WERI-Rb-1 (cell line): Measurements from ENCODE around the gene PTPRN2.
"Not testable (repeated sequence)": the region's sequence is repeated elsewhere in the genome, so short reads cannot be mapped to it uniquely, and the experiment has no call there.

Source experiments
- DNase-seq: peaks from one replicate; pipeline ENCODE4 v3.0.0-alpha.2; 2020
- H3K27ac ChIP-seq: fragments of 250-450 bp; sonication (Bioruptor Pico); 2 replicates; pipeline ENCODE4 v1.5.1; 2020; ENCODE audit warnings: mild to moderate bottlenecking, moderate library complexity
- H3K27me3 ChIP-seq: fragments of 250-450 bp; sonication (Bioruptor Pico); 2 replicates; pipeline ENCODE4 v1.5.1; 2021; ENCODE audit warnings: mild to moderate bottlenecking, low read depth, moderate library complexity; ENCODE audit not compliant: insufficient read depth, severe bottlenecking
- H3K36me3 ChIP-seq: fragments of 250-450 bp; sonication (Bioruptor Pico); 2 replicates; pipeline ENCODE4 v1.5.1; 2020; ENCODE audit warnings: mild to moderate bottlenecking, moderate library complexity
- H3K4me3 ChIP-seq: 2 replicates; pipeline ENCODE4 v1.5.1; 2011; ENCODE audit warnings: low read depth, mild to moderate bottlenecking, control low read depth, low read length
- H3K9me3 ChIP-seq: fragments of 250-450 bp; sonication (Bioruptor Pico); 2 replicates; pipeline ENCODE4 v1.5.1; 2021; ENCODE audit warnings: mild to moderate bottlenecking, moderate library complexity; ENCODE audit not compliant: severe bottlenecking
- TF ChIP-seq, protein P1 (sequence below): IDR thresholded peaks from 2 replicates; pipeline ENCODE4 v1.5.1; 2011; ENCODE audit warnings: low read depth, mild to moderate bottlenecking, control low read depth, inconsistent platforms, low read length

The PTPRN2 gene

DNA sequence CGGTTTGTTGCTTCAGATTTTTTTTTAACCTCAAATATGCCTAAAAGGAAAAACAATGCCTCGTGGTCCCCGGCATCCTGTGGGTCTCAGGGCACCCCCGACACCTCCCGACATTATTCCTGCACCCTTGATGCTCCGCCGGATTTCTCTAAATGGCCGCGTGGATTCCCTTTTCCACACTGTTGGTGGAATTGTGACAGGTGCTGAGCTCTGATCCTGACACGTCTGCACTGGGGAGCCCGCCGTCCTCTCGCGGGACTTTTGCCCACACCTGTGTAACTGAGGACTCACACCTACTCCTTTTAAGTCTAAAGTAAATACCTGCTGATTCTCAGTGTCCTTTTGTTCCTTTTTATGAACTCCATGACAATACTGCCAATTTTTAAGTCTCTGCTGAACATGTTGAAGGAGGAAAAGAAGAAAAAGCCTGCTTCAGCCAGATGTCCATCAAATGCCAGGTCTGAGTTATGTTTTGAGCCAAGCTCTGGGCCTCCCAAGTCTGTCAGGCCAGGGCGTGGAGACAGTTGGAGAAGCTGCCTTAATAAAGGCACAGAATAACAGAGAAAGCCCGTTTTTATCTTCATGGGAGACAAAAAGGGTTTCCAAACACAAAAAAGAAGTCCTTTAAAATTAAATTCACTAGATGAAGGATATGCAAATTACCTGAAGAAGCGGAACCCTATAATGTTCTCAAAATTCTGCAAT, 682.6 kb downstream of the PTPRN2 start:
- no peaks in the 10 kb centered on the region for H3K9me3 ChIP-seq

GRCh38 chr7:157904211-157904865, 683.3 kb downstream of the PTPRN2 start:
- H3K4me3 ChIP-seq: no peak overlapping the region
- no peaks in the 10 kb centered on the region for H3K36me3 ChIP-seq
- no peak overlapping the region for H3K27ac ChIP-seq
- H3K27me3 ChIP-seq: no peaks in the 10 kb centered on the region
- TF ChIP-seq, protein P1, sequence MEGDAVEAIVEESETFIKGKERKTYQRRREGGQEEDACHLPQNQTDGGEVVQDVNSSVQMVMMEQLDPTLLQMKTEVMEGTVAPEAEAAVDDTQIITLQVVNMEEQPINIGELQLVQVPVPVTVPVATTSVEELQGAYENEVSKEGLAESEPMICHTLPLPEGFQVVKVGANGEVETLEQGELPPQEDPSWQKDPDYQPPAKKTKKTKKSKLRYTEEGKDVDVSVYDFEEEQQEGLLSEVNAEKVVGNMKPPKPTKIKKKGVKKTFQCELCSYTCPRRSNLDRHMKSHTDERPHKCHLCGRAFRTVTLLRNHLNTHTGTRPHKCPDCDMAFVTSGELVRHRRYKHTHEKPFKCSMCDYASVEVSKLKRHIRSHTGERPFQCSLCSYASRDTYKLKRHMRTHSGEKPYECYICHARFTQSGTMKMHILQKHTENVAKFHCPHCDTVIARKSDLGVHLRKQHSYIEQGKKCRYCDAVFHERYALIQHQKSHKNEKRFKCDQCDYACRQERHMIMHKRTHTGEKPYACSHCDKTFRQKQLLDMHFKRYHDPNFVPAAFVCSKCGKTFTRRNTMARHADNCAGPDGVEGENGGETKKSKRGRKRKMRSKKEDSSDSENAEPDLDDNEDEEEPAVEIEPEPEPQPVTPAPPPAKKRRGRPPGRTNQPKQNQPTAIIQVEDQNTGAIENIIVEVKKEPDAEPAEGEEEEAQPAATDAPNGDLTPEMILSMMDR: no peak
- H3K9me3 ChIP-seq: no peaks in the 10 kb centered on the region
- DNase-seq: no peak

More for the DNA sequence above, 682.6 kb downstream of the PTPRN2 start:
- Histone ChIP-seq H3K4me3 (no peak overlapping the region), H3K36me3 (no peaks in the 10 kb centered on the region), H3K27me3 (no peaks in the 10 kb centered on the region), H3K27ac (no peak overlapping the region)
- DNase-seq: no peak
- TF ChIP-seq, protein P1: no peak

DNA sequence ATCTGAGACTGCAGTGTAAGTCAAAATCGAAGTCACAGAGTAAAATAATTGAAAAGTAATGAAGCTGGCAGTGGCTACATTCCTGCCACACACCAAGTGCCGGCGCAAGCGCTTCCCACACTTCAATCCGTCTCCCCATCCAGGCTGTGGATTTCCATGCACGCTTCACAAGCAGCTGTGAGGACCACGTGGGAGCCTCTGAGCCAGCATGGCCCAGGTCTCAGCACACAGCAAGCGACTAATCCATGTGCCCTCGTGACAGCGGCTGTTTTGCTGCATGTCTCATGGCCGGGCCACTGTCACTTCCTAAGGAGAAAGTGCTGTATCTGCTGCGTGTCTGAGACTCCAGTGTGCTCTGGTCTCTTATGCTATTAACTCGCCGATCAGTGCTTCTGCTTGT, 683.9 kb downstream of the PTPRN2 start:
- TF ChIP-seq, protein P1: 0 out of 2 replicates have a peak, but pooled peaks have one; percentile 21
- DNase-seq: peak; percentile 47
- Histone ChIP-seq H3K27me3 (no peaks in the 10 kb centered on the region), H3K4me3 (no peak overlapping the region), H3K9me3 (no peaks in the 10 kb centered on the region), H3K27ac (no peak overlapping the region), H3K36me3 (no peaks in the 10 kb centered on the region)

GRCh38 chr7:157903296-157903695, 684.3 kb downstream of the PTPRN2 start:
- TF ChIP-seq, protein P1: no peak
- Histone ChIP-seq H3K9me3 (no peaks in the 10 kb centered on the region), H3K27ac (no peak overlapping the region), H3K4me3 (no peak overlapping the region), H3K36me3 (no peaks in the 10 kb centered on the region), H3K27me3 (no peaks in the 10 kb centered on the region)
- no peak for DNase-seq

- DNase-seq, H3K4me3 ChIP-seq, H3K27me3 ChIP-seq, H3K27ac ChIP-seq, H3K9me3 ChIP-seq, H3K36me3 ChIP-seq: not testable (repeated sequence)
Observed at GRCh38 chr7:157901816-157902610, 685.6 kb downstream of the PTPRN2 start.

GRCh38 chr7:157901166-157901565, 686.5 kb downstream of the PTPRN2 start:
- no peaks in the 10 kb centered on the region for H3K9me3 ChIP-seq
- TF ChIP-seq, protein P1: no peak
- H3K27ac ChIP-seq: no peak overlapping the region
- no peaks in the 10 kb centered on the region for H3K27me3 ChIP-seq
- H3K4me3 ChIP-seq: no peak overlapping the region
- H3K36me3 ChIP-seq: no peaks in the 10 kb centered on the region
- no peak for DNase-seq
